C4-2B (cell line): ENCODE results near the gene ZNF804A.

Source experiments
- ZFX ChIP-seq: fragments of 450-650 bp; IDR thresholded peaks from 2 replicates; pipeline ENCODE4 v1.6.1; 2017
- TF ChIP-seq, protein P1 (sequence below): fragments of 450-650 bp; conservative IDR thresholded peaks from 2 replicates; pipeline ENCODE4 v1.5.1; 2017; ENCODE audit warnings: mild to moderate bottlenecking

GRCh38 chr2:184835398-184835715 is 237.0 kb downstream of the ZNF804A start:
- TF ChIP-seq, protein P1, sequence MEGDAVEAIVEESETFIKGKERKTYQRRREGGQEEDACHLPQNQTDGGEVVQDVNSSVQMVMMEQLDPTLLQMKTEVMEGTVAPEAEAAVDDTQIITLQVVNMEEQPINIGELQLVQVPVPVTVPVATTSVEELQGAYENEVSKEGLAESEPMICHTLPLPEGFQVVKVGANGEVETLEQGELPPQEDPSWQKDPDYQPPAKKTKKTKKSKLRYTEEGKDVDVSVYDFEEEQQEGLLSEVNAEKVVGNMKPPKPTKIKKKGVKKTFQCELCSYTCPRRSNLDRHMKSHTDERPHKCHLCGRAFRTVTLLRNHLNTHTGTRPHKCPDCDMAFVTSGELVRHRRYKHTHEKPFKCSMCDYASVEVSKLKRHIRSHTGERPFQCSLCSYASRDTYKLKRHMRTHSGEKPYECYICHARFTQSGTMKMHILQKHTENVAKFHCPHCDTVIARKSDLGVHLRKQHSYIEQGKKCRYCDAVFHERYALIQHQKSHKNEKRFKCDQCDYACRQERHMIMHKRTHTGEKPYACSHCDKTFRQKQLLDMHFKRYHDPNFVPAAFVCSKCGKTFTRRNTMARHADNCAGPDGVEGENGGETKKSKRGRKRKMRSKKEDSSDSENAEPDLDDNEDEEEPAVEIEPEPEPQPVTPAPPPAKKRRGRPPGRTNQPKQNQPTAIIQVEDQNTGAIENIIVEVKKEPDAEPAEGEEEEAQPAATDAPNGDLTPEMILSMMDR = no peak
- TF ChIP-seq ZFX = no peak
